PC-9 (cell line): ENCODE data around the gene IGF2R.

Experiments
- CTCF ChIP-seq: fragments of 200-600 bp; sonication (generic); conservative IDR thresholded peaks from 2 replicates; pipeline ENCODE4 v1.6.1; 2017; ENCODE audit warnings: mixed run types, antibody characterized with exemption, mild to moderate bottlenecking, moderate library complexity
- EZH2 ChIP-seq: fragments of 200-600 bp; sonication (generic); IDR thresholded peaks from 2 replicates; pipeline ENCODE4 v1.8.0; 2017; ENCODE audit warnings: antibody characterized with exemption, low read depth

GRCh38 chr6:159966981-159967380 lies 1.9 kb upstream of the IGF2R start:
- no peak for TF ChIP-seq EZH2
- TF ChIP-seq CTCF = no peak
